Measurements from ENCODE around the gene SERTAD4. TPM values are rescaled to one million over a fixed set of nuclear protein-coding genes. Genes with fewer than 3 reads are reported as not detected.

SERTAD4 gene
- total and polyA plus RNA-seq, 2 of the 8 experiments (the other 6 are each of a cell fraction or from before 2014, with no cell fraction given) = 0.54 to 3.2 TPM

- no peak overlapping the region for H2BK15ac ChIP-seq (ENCODE audit: low read length)
- H3K79me1 ChIP-seq (ENCODE audit: low read depth, low read length) = no peaks in the 10 kb centered on the region
- no peak overlapping the region for H3K4me2 ChIP-seq (ENCODE audit: insufficient read depth in 1 of 2, low read depth in 2 of 2, low read length in 2 of 2)
- H3K9ac ChIP-seq (replicated peaks in 1 of 4; ENCODE audit: extremely low read depth in 1 of 4, low read depth in 3 of 4, low read length in 3 of 4) = no peak overlapping the region
- H3K56ac ChIP-seq (replicated peaks; ENCODE audit: insufficient read length, low read depth, low read length) = no peak overlapping the region
- H2BK12ac ChIP-seq (ENCODE audit: low read depth, low read length) = no peak overlapping the region
- no peaks in the 10 kb centered on the region for H4K20me1 ChIP-seq (replicated peaks in 1 of 2; ENCODE audit: control insufficient read depth in 1 of 2, insufficient read depth in 2 of 2, low read length in 2 of 2)
- no peak overlapping the region for H4K8ac ChIP-seq (ENCODE audit: extremely low read depth, insufficient read depth, low read length)
- no peak overlapping the region for H3K18ac ChIP-seq (ENCODE audit: extremely low read depth, low read length)
- no peaks in the 10 kb centered on the region for H3K23me2 ChIP-seq (ENCODE audit: low read depth, low read length)
- no peak overlapping the region for H2BK120ac ChIP-seq (replicated peaks; ENCODE audit: low read depth, low read length)
- H3K27ac ChIP-seq (ENCODE audit: low read depth, low read length) = no peak overlapping the region
- no peak for FAIRE-seq
- H2AK5ac ChIP-seq (ENCODE audit: low read depth, low read length) = no peak overlapping the region
- H2AFZ ChIP-seq (ENCODE audit: low read length) = no peak overlapping the region
- H3K79me2 ChIP-seq (ENCODE audit: control insufficient read depth in 1 of 2, insufficient read depth in 2 of 2, low read length in 2 of 2) = no peaks in the 10 kb centered on the region
- H3K23ac ChIP-seq (ENCODE audit: insufficient read length) = no peak overlapping the region
- no peak overlapping the region for H3K4me3 ChIP-seq (ENCODE audit: extremely low read depth in 1 of 4, insufficient read depth in 2 of 4, low read depth in 3 of 4, low read length in 4 of 4)
- no peak overlapping the region for H3K4ac ChIP-seq (replicated peaks; ENCODE audit: insufficient read length, low read depth, low read length)
- 89% methylated on average over 3 of the region's 3 CpGs; no CpG with 5 or more reads in 1 of the 2 experiments for WGBS, 2 experiments (ENCODE audit: extremely low coverage in 1 of 2, insufficient coverage in 1 of 2, insufficient read length in 1 of 2, insufficient replicate concordance in 2 of 2, low coverage in 1 of 2, low lambda C conversion rate in 2 of 2, missing lambda C conversion rate in 1 of 2)
- POLR2A ChIA-PET (ENCODE audit: partially characterized antibody) = no interaction called here
- no peak overlapping the region for H4K91ac ChIP-seq (replicated peaks; ENCODE audit: insufficient read length, low read length)
- CTCF ChIA-PET (ENCODE audit: partially characterized antibody) = no interaction called here
- H4K5ac ChIP-seq (ENCODE audit: insufficient read length, low read depth, low read length) = no peak overlapping the region
- H3K4me1 ChIP-seq (replicated peaks in 1 of 4; ENCODE audit: control insufficient read depth in 3 of 4, insufficient read depth in 4 of 4, low read length in 3 of 4) = no peaks in the 10 kb centered on the region
- no peak overlapping the region for H2BK5ac ChIP-seq (ENCODE audit: low read depth, low read length)
- TF ChIP-seq, protein P1, sequence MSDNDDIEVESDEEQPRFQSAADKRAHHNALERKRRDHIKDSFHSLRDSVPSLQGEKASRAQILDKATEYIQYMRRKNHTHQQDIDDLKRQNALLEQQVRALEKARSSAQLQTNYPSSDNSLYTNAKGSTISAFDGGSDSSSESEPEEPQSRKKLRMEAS (IDR thresholded peaks at IDR 0.05) = no peak
- TF ChIP-seq USF2 (IDR thresholded peaks at IDR 0.05; ENCODE audit: low read length) = no peak
- TF ChIP-seq CTBP2 (IDR thresholded peaks at IDR 0.05; ENCODE audit: borderline replicate concordance, insufficient read depth, insufficient read length, low read length) = no peak
- TF ChIP-seq KDM4A (IDR thresholded peaks at IDR 0.05; ENCODE audit: low read depth, low read length, severe bottlenecking) = no peak
- no peak overlapping the region for H2BK20ac ChIP-seq (ENCODE audit: low read length)
- no peaks in the 10 kb centered on the region; a peak in 1 of 4 replicates for H3K9me3 ChIP-seq (ENCODE audit: insufficient read depth in 2 of 2, low read depth in 1 of 2, low read length in 1 of 2)
- no peaks in the 10 kb centered on the region for H3K27me3 ChIP-seq (replicated peaks in 1 of 4; ENCODE audit: control insufficient read depth in 3 of 4, extremely low read depth in 1 of 4, insufficient read depth in 3 of 4, low read length in 3 of 4)
- H3K14ac ChIP-seq (ENCODE audit: insufficient read length) = no peak overlapping the region
- no peak for DNase-seq (ENCODE audit: low read depth in 1 of 2, low spot score in 2 of 2)
- H3K36me3 ChIP-seq (ENCODE audit: control insufficient read depth in 2 of 4, insufficient read depth in 4 of 4, low read length in 3 of 4) = no peaks in the 10 kb centered on the region
These were observed 30.9 kb upstream of the SERTAD4 start for GRCh38 chr1:210201681-210202080.

Measured in H1 (cell line).